ENCODE measurements around the gene RYK. TPM values are rescaled to one million over a fixed set of nuclear protein-coding genes. Genes with fewer than 3 reads are reported as not detected.

Gene RYK
- total RNA-seq, 1 donor from 2014 or later = 106 TPM

DNA sequence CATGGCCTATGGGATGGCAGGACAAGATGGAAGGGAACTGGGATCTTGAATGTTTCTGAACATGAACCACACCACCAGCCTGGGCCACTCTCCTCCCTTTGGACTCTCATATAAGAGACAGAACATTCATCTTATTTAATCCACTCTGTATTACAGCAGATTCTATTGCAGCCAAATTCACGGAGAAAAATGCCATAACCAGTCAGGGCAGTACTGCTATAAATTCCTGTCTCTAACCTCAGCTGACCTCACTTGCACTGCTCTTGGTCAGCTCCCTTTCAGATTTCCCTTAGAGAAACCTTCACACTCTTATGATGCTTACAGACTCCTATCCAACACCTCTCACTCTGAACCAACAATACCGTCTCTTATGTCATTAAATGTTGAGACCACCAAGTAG lies 101.4 kb downstream of the RYK start:
- no peak for DNase-seq (ENCODE audit: low spot score)

DNA sequence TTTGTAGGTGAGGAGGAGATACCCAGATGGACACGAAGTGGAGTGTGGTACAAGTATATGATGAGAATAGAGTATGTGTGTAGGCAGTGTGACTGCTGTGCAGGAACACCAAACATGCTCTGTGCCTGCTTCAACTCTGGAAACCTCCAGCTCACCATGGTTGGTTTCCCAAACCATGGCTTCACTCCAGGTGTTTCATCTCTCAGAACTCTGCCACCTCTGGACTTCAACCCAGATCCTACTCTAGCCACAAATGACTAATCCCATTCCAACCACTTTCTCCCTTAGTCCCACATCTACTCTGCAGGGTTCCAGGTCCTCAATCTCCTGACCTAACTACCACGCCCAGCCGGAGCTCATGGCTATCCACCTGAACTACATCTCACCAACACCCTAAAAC lies 102.1 kb downstream of the RYK start:
- no peak for DNase-seq (ENCODE audit: low spot score)

DNA sequence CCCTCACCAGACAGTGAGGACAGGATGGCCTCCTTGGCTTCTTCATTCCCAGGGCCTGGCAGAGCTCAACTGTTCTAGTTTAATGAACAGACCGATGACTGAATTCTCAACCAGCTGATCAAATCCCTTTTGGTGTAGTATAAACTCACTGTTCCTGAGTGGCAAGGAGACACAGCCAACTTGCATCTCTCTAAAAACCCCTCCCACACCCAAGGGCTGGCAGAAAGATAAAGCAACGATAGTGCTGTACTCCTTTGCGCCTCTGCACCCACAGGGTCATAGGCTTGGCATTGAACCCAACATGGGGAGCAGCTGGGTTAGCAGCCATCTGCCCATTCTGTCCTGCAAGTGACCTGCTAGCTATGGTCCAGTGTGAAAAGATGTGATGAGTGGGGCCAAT lies 103.2 kb downstream of the RYK start:
- DNase-seq (ENCODE audit: low spot score) = no peak

DNA sequence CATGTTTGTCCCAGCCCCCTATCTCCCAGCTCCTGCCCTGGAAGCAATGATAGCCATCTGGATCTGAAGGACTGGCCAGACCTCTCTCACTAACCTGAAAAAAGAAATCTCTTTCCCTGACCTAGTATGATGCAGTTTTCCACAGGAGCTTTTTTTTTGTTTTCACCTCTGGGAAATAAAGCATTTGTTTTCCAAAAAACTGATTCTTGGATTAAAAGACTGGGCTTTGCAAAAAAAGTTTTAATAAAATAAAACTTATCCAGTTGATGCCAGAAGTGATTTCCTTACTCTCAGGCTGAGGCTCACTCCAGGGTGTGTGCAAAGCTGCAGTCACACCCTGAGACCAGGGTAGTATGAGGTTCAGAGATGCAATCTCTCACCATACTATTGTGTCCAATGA lies 104.0 kb downstream of the RYK start:
- no peak for DNase-seq (ENCODE audit: low spot score)

GRCh38 chr3:134145183-134145582 lies 105.5 kb downstream of the RYK start:
- no peak for DNase-seq (ENCODE audit: low spot score)

GRCh38 chr3:134144694-134145093 lies 106.0 kb downstream of the RYK start:
- DNase-seq (ENCODE audit: low spot score) = no peak

DNA sequence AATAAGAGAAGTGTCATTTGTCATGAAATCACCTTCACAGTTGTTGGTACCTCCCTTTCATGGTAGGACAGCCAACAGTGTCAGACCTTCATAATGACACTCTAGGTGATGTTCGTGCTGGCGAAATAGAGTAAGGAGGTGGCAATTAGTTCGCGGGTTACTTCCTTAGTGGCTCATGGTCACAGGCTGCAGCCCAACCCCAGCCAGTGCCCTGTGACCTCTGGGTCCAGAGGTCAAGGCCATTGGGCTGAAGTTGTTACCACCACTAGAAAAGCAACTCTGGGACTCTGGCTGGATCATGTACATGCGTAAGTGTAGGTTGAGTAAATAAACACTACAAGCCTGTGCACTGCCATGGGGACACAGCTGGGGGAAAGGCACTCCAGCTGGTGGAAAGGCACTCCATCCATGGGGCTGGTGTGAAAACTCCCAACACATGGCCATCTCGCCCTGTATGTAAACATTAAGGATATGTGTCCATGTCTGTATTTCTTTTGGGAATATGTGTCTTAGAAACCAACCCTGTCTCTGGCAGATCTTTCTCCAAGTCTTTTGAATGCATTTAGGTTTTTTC lies 106.7 kb downstream of the RYK start:
- no peak for DNase-seq (ENCODE audit: low spot score)

- DNase-seq (ENCODE audit: low spot score) = peak; percentile 12
Observed at GRCh38 chr3:134136604-134137003, 114.1 kb downstream of the RYK start.

DNA sequence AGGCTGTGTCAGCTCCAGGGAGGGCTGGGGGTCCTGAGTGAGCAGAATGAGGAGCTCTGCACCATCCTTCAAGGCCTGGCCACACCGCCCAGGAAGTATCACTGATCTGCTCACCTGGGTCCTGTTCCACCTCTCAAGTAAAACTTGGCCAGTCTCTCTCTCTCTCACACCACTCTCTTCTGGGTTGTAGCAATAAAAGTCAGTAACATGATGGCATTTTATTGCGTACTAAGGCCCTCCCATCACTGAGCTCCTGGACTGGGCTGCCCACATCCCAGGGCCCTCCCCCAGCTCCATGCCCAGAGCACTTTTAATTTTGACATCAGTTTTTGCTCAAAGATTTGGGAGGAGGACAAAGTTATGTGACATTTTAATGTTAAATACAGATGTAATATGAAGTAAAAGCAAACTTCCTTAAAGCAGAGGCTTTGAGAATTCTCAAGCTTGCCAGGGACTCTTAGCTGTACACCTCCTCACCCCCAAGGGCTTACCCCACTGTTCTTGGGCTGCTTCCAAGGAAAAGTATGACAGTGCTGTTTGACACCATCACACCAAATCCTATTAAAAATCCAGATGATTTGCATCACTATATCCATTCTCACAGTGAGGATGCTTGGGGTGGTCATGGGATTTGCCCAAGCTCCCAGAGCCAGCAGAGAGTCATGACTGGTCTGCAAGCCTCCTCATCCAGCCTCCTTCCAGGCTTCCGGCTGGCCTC lies 115.8 kb downstream of the RYK start:
- DNase-seq (ENCODE audit: low spot score) = no peak

- no peak for DNase-seq (ENCODE audit: low spot score)
Observed at GRCh38 chr3:134134240-134134639, 116.4 kb downstream of the RYK start.

- no peak for DNase-seq (ENCODE audit: low spot score)
Observed at GRCh38 chr3:134132961-134133360, 117.7 kb downstream of the RYK start.

DNA sequence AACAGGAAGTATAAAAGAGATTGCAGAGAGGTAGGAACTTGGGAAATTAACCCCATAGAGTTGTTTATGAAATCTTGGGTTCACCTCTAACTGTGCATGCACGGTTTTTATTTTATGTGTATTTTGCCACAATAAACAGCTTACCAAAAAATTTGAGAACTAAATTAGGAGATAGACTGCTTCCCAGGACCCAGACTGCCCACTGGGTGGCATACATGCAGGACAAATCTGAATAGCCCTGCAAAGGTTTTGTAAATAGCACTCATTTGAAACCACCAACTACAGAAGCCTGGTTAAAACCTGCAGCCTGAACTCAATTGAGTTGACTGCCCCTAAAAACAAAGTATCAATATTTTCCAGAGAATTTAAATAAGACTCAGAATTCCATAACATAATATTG lies 124.5 kb downstream of the RYK start:
- DNase-seq (ENCODE audit: low spot score) = no peak

DNA sequence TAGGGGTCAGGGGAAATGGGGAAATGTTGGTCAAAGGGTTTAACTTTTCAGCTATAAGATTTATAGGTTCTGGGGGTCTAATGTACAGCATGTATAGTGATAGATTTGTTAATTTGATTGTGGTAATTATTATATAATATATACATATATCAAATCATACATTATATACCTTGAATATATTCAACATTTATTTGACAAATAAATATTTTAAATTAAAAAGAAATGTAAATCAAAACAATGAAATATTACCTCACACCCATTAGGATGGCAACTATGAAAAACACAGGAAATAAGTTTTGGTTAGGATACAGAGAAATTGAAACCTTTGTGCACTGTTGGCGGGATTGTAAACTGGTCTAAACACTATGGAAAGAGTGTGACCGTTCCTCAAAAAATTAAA lies 135.9 kb downstream of the RYK start:
- no peak for DNase-seq (ENCODE audit: low spot score)

GRCh38 chr3:134111616-134112015 lies 139.0 kb downstream of the RYK start:
- no peak for DNase-seq (ENCODE audit: low spot score)

DNA sequence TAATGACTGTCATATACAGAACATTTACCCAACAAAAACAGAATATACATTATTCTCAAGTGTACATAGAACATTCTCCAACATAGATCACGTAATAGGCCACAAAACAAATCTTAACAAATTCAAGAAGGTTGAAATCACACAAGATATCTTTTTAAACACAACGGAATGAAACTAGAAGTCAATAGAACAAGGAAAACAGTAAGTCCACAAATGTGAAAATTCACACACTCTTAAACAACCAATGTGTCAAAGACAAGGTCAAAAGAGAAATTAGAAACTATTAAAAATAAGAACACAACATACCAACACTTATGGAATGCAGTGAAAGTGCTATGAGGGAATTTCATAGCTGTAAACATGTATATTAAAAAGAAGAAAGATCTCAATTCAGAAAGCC lies 139.7 kb downstream of the RYK start:
- no peak for DNase-seq (ENCODE audit: low spot score)

Other genes with a start within 250 kb of the RYK start
- 4.3 TPM for gene SLCO2A1, start 220.9 kb downstream of the RYK start, total RNA-seq (ENCODE audit: insufficient read depth, low replicate concordance)
- 174 TPM for gene AMOTL2, start 123.6 kb upstream of the RYK start, total RNA-seq (ENCODE audit: insufficient read depth, low replicate concordance)
- 79.7 TPM for gene ANAPC13, start 235.1 kb upstream of the RYK start, total RNA-seq (ENCODE audit: insufficient read depth, low replicate concordance)
- gene CEP63, start 235.2 kb upstream of the RYK start, total RNA-seq (ENCODE audit: insufficient read depth, low replicate concordance) = 25.3 TPM